ENCODE data around the gene PRSS23.

The PRSS23 gene

DNA sequence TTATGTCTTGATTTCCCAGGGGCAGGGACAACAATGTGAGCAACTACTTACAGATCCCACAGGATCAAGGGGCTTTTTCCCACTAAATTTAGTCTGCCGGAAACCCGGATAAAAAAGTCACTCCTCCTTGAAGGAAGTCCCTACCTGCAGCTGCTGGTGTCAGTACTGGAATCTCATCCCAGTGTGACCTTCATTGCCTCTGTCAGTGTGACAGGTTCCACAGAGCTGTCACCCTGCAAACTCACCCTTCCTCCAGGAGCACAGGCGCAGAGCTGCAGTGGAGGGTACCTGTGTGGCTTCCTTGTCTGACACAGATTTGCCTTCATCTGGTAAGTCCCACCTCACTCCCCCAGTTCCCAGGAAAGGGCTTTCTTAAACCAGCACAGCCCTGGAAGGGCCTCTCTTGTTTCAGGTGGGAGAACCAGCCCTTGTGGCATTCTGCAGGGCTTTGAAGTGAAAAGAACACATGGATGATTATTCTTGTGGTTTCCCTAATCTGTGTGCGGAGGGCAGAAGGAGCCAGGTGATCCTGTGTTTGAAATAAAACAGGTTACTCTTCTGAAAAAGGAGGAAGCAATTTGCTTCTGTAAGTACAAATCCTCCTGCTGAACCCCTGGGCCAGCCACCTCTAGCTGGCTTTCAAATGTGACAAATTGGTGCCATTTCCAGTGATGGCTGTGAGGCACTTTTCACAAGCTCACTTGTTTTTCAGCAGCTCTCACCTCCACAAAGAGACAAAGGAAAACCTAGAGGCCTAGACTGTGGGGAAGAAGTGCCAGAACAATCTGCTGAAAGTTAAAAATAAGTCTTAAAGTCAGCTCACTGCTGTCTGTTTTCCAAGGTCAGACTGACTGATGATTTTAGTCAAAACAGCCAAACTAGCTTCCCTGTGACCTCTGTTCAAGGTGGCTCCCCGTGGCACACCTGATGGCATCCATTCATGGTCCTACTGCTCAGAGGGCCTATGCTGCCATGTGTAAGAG lies 9.2 kb upstream of the PRSS23 start:
- no peak for DNase-seq

DNA sequence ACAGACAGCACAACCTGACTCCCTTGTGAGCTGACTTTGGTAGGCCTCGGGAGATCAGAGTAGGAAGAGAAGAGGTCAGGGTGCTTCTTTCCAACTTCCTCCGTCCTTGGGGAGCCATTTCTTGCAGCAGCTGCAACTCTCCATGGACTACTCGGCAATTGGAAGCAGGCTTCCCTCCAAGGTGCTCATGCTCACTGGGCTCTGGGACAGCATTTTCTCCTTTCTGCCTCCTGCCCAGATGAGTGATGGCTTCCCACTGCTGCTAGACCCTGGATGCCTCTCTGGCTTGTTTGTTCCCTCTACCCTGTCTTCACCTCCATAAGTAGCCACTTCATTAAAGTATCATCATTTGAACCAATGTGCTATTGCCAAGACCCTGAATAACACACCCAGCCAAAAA lies 8.2 kb upstream of the PRSS23 start:
- DNase-seq = no peak

DNA sequence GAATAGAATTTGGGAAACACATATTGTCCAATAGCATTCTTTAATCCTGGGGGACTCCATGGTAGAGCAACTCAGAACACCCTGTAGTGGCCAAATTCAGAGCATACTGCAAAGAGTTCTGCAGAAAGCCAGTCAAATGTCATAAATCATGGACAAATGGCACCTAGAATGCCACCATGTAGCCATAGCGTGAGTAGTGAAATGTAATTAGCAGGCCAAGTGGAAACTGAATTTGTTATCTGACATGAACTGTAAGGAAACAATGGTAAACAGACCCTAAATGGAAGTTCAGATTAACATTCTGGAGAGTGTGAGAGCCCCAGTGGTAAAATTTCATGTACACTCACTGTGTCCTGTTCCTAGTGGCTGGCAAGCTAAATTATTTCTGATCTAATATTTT lies 7.0 kb upstream of the PRSS23 start:
- DNase-seq = no peak

DNA sequence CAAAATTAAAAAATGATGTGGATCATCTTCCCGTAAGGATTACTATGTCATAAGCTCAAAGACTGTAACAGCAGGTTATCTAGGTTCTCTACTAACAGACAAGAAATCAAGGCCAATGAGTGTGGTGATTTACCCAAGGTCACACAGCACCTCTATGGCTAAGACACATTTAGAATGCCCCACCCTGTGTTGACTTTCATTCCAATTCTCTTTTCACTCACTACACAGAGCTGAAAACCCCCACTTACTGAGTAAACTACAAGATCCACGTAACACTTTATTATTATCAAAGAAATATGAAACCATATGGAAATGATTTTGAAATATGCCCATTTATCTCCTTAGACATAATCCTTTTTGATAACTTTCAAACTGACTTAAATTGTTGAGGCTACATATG lies 4.8 kb upstream of the PRSS23 start:
- DNase-seq = no peak

DNA sequence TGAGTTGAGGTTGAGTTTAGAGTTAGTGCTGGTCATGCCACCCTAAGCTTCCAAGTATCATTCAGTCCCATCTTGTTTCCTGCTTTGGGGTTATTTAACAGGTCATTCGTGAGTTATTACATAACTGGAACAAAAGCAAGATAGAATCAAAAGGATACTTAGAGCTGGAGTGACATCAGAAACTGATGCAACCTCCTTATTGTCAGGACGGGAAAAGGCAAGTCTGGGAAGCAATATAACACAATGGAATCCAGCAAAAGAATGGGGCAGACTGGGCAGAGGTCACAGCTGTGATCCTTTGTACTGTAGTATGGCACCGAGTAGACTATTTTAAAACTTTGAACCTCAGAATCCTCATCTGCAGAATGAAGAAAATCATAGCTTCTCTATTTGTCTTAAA lies 4.4 kb upstream of the PRSS23 start:
- DNase-seq = no peak

DNA sequence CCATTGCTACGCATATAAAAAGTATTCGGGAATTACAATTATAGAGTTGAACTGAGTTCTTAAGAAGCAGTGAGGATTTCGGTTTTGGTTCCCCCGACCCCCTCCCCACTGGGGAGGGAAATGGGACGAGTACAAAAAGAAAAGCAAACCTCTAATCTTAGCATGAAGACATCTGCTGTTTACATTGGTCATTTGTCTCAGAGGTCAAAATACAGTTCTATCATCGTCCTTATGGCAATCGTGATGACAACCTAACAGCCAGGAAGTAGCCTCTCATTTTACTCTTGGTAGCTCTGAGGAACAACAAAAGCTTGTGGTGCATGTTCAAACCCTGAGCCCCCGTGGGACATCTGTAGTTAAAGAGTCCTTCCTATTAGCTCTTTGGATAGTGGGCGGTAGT lies 3.2 kb upstream of the PRSS23 start:
- DNase-seq = no peak

DNA sequence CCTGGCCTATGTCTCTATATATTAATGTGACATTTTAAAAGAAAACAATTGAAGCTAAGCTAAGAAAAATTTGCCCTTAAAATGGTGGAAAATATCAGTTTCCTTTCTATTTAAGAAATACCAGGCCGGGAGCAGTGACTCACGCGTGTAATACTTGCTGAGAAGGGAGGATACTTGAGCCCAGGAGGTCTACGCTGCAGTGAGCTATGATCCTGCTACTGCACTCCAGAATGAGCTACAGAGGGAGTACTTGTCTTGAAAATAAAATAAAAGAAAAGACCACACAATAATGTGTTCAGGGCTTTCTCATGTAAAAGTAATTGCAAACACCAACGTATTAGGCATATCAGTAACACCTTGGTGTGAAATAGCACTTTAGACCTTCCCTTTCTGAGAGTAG lies 1.4 kb upstream of the PRSS23 start:
- DNase-seq = no peak

DNA sequence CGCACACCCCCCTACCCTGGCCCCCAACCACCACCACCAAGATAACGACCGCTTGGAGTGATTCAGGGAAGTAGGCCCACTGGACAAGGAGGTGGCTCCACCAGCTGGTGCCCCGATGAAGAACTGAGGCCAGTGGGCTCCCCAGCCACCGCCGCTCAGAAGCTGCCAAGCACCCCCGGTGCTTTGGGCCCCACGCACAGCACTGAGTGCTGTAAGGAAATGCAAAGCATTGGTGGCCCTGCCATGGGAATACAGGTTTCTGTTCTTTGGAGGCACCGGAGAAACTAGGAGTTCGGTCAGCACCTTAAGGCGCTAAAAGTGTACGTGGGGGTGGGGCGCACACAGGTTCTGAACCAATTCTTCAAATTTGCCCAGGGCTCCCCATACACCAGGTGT lies 664 bp upstream of the PRSS23 start:
- no peak for DNase-seq

DNA sequence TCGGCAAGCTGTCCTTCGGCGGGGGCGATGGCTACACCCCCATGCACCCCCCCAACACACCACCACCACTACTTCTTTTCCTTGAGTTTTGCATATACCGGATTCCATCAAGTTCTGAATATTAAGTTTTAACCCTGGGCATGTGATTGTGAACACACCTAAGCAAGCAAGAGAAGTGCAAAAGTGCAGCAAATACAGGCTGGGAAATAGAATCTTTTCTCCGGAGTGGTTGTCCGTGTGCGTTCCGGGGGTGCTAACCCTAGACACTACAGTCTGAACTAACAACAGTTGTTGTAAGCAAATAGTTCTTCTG lies 574 bp downstream of the PRSS23 start:
- DNase-seq = no peak

DNA sequence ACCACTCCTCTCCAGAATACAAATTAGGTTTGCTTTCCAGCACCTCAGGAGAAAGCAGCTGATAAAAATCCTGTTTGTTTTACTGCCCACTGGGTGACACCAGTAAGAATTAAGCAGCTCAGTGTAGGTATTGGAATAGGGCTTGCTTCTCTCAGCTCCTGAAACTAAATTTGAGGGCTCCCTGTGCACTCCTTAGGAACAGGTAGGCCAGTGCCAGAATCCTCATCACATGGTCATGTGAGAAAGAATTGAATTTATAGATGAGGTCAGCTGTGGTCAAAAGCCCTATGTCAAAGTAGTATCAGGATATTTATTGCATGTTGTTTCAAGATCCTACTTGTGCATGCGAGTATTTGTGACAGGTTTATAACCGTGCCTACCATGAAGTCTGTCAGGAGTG lies 1.0 kb downstream of the PRSS23 start:
- DNase-seq = no peak

DNA sequence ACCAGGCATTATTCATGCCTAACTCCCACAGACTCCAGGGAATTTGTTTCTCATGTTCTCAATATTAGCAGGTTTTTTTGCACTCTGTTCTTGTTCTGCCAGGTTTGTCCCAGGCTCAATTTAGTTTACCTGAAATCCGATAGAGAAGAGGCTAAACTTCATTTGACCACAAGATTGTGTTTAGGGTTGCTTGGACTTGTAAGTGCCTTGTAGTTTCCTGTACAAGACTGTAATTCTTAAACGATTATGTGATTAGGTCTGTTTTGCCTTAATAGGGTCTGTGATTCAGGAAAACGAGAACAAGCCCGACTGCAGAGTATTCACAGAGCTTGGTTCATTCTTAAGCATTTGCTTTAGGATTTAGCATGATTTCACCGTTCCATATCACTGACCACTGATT lies 1.8 kb downstream of the PRSS23 start:
- DNase-seq = no peak

DNA sequence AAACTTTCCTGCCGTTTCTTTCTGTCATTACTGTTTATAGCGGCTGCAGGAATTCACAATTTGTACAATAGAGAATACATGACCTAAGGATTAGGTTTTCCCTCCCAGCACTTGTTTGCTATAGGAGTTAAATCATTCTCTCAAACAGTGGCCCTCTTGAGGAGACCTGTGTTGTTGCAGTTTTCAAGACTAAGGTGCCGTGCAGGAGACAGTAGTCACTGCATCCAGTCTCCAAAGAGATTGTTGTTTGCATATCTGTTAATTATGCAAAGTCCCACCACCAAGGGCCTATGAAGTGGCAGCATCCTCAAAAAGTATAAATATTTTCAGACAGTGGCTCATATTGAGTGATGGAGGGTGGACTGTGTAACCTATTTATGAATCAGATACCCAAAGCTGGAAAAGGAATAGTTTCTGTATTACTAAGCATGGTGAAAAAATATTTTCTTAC lies 2.3 kb downstream of the PRSS23 start:
- DNase-seq = no peak

DNA sequence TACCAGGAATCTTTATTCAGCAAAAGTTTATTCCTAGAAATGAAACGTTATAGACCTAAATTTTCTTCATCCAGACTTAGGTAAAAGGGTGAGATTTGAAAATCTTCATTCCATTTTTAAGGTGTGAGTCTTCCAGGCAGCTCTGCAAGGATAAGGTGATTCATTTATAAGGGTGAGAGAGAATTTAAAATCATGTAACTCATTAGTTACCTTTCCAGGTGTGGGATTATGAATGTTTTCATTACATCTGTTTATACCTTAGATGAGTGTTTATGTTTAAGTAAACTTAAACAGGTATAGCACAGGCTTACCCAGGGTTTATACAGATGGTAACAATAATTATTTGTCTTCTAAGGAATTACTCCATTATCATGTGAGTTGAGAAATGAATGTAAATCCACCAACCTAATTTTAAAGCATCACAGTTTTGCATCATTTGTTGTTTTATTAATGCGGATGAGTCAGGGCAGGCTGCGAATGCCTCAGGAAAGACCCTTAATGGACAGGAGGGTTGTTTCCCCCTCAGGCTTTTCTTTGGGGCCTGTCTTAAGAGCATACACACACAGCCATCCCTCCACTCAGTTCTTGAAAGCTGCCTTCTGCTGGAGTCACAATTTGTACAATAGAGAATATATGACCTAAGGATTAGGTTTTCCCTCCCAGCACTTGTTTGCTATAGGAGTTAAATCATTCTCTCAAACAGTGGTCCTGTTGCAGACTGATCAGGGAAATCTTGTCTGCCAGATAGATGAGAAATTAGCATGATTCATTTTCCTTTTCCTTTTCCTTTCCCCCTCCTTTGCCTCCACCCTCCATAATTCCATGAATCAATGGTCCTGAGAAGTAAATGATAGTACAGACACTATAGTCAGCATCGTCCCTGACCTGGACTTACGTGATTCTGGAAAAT lies 3.0 kb downstream of the PRSS23 start:
- DNase-seq = no peak

DNA sequence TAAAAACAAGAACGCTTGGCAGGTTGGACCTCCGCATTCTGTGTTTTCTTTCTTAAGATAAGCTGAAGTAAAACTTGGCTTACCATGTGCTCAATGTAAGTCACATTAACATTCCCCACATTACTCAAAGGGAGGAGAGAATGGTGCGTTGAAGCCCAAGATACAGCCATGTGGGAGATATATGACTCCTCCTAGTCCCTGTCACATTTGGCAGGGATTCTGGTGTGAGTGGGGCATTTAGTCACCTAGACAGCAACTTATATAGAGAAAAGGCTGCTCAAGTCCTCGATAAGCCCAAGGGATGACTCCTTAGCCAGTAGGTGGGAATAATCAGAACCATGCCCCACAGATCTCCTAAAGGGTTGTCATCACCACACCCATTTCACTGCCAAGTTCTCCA lies 4.6 kb downstream of the PRSS23 start:
- no peak for DNase-seq

DNA sequence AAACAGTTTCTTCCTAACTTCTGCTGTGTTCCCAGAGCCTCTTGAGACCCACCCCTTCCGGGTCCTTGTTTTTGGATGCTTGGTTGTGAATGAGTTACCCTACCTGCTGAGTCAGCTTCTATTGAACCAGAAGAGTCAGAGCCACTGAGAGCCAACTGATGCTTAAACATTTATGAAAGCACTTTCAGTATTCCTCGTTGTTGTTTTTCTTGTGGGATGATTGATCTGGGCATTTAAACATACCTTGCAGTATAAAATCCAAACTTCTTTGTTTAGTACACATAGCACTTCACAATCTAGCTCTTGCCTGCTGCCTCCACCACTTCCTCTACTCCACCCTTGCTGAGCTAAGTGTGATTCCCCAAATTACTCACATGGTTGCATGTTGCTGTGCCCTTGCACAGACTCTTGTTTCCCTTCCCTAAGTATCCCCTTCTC lies 5.5 kb downstream of the PRSS23 start:
- DNase-seq = no peak

DNA sequence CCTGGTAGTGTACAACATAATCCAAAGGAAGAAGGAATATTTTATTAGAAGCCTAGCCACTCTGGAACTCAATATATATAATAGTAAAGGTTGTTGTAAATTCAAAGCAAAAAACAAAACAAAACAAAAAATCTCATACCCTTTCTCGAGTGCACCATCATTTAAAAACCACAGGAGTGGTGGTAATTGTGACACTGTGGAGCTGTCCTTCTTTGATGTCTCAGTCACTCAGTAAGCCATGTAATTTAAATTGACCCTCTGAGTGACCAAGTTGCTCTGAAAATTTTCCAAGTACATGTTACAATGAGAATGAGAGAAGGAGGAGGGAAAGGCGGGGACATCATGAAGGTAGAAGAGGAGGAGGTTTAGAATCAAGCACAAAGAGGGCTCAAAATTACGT lies 6.6 kb downstream of the PRSS23 start:
- no peak for DNase-seq

DNA sequence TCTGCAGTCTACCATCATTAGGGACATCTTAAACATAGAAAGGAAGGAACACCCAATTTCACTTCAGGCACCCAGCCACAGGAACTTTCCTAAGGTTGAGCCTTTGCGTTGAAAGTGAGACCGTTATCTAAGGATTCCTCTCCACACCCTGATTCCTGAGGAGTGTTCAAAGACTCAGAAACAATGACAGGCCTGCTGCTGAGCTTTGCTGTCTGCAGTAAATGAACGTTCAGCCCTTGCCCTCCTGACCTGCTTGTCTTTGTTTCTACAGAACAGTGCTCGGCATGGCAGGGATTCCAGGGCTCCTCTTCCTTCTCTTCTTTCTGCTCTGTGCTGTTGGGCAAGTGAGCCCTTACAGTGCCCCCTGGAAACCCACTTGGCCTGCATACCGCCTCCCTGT lies 7.0 kb downstream of the PRSS23 start:
- DNase-seq = no peak

DNA sequence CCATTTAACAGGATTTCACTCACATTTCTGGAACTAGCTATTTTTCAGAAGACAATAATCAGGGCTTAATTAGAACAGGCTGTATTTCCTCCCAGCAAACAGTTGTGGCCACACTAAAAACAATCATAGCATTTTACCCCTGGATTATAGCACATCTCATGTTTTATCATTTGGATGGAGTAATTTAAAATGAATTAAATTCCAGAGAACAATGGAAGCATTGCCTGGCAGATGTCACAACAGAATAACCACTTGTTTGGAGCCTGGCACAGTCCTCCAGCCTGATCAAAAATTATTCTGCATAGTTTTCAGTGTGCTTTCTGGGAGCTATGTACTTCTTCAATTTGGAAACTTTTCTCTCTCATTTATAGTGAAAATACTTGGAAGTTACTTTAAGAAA lies 9.2 kb downstream of the PRSS23 start:
- DNase-seq = no peak

DNA sequence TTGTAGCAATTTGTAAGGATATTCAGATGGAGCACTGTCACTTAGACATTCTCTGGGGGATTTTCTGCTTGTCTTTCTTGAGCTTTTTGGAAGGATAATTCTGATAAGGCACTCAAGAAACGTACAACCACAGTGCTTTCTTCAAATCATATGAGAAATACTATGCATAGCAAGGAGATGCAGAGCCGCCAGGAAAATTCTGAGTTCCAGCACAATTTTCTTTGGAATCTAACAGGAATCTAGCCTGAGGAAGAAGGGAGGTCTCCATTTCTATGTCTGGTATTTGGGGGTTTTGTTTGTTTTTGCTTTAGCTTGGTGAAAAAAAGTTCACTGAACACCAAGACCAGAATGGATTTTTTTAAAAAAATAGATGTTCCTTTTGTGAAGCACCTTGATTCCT lies 9.9 kb downstream of the PRSS23 start:
- DNase-seq = no peak

DNA sequence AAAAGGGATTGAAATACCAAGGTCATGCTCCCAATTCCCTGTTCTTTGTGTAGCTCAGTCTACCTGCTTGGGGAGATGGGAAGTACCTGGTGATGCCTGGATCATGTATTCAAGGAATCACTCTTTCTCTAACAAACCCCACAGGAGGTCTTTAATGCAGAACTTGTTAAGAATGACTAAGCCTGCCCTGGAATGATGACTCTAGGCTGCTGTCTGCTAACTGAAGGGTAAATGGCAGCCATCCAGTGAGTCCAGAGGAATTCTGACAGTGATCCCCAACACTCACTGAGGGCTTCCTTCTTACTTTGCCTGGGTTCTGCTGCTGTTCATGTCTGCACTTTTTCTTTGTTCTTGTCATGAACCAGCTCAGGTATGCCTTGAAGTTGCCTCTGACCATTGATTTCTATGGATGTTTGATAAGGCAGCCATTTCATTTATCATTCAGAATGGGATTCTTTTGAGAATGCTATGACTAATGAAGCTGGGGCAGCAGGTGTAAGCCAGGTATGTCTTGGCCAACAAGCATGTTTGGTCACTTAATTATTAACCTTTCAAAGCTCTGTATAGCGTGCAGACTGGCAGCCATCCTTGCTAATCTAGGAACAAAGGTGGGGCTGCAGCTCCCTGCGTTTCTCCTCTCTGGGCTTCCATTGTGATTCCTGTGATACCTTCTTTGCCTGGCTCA lies 11.4 kb downstream of the PRSS23 start:
- DNase-seq = no peak

DNA sequence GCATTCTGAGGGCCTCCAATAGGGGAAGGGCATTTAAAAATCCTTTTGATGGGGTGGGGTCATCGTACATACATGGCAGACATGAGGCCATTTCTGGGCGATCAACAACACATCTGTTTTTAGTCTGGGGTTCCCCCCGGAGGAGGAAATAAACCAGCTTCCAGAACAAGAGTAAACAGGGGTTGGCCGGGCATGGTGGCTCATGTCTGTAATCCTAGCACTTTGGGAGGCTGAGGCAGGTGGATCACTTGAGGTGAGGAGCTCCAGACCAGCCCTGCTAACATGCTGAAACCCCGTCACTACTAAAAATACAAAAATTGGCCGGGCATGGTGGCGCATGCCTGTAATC lies 12.0 kb downstream of the PRSS23 start:
- DNase-seq = no peak

DNA sequence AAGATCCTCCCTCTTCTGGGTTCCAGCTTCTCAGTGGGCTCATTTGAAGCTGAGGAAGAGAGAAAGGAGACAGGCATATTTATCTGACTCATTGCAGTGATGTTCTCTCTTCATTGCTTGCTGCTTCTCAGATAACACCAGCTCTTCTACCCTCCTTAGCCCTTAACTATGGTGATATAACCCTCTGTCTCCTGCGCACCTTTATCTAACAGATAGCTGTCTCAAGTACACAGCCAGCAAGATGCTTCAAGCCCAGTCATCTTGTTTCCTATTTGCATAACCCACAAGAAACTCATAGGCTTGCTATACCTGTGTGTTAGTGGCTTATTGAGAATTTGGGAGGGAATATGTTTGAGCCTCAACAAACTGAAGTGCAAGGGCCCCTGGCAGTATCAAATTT lies 12.6 kb downstream of the PRSS23 start:
- no peak for DNase-seq

DNA sequence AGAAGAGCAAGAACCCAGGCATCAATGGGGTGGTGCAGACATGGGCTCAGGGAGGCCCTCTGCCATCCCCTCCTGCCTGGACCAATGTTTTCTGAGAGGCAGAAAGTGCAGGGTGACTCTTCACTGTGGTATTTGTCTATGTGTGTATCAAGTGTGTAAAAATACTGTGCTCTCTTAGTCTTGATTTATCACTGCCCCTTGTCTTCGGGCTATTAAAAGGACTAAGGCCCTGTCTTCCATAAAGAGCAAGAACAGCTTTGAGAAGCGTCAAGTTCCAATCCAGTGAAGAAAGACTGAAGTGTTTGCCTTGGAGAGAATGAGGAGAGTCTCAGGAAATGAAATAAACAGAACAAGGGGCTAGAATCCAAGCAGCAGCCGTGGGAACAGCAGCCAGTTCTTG lies 14.4 kb downstream of the PRSS23 start:
- DNase-seq = no peak

DNA sequence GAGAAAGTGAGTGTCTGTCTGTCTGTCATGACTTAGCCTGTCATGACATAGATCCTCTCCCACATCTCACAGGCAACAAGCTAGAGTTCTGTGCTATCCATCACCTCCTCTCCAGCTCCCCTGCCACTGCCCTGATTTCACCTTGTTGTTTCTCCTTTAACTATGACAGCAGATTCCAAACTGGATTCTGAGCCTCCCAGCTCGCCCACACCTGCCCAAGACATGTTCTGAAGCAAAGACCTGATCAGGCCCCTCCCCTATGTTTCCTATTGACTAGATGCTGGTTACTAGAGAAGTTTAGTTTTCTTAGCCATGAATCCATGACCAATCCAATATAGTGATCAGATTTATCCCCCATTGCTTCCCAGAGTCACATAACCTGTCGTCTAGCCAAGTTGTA lies 15.4 kb downstream of the PRSS23 start:
- no peak for DNase-seq

Data from NCI-H2171 (cell line).